K562 (cell line): ENCODE results near the gene UBE3B. TPM values are rescaled to one million over a fixed set of nuclear protein-coding genes. Genes with fewer than 3 reads are reported as not detected.
A peak's percentile ranks its signal among the peaks of the same experiment; 100 is the strongest.

Experiments used
- DPF2 ChIP-seq: fragments of 450-650 bp; IDR thresholded peaks from 2 replicates; pipeline ENCODE4 v1.6.1; 2016
- EHMT2 ChIP-seq: fragments of 450-650 bp; IDR thresholded peaks from 2 replicates; pipeline ENCODE4 v1.6.1; 2018; ENCODE audit warnings: antibody characterized with exemption
- ETV1 ChIP-seq: fragments of 450-650 bp; conservative IDR thresholded peaks from 2 replicates; pipeline ENCODE4 v1.6.1; 2016; ENCODE audit warnings: missing genetic modification characterization, control low read depth, low read depth, missing compliant biosample characterization
- FIP1L1 ChIP-seq: fragments of 200-400 bp; formaldehyde crosslinking; IDR thresholded peaks from 2 replicates; pipeline ENCODE4 v1.6.1; 2018; ENCODE audit warnings: mild to moderate bottlenecking, low read depth, low read length; ENCODE audit not compliant: poor library complexity, severe bottlenecking
- HDAC2 ChIP-seq: fragments of 450-650 bp; IDR thresholded peaks from 2 replicates; pipeline ENCODE4 v1.6.1; 2016; ENCODE audit warnings: mild to moderate bottlenecking
- JUN ChIP-seq, 2 experiments: sonication (generic) in 1 of 2; formaldehyde crosslinking in 1 of 2; IDR thresholded peaks; 2 replicates each; pipeline versions ENCODE4 v1.6.1 to v1.8.0; 2012 to 2022; ENCODE audit warnings: borderline replicate concordance in 2 of 2, mild to moderate bottlenecking in 2 of 2, improper control_type of control experiment in 1 of 2, low read depth in 1 of 2, low read length in 1 of 2, missing genetic modification reagents in 1 of 2
- MAFG ChIP-seq: fragments of 450-650 bp; conservative IDR thresholded peaks from 2 replicates; pipeline ENCODE4 v1.6.1; 2016; ENCODE audit warnings: missing genetic modification characterization, missing compliant biosample characterization
- NFATC3 ChIP-seq: fragments of 450-650 bp; IDR thresholded peaks from 2 replicates; pipeline ENCODE4 v1.6.1; 2017; ENCODE audit warnings: mild to moderate bottlenecking
- POLR2B ChIP-seq: fragments of 450-650 bp; IDR thresholded peaks from 2 replicates; pipeline ENCODE4 v1.6.1; 2018; ENCODE audit warnings: low read depth; ENCODE audit not compliant: partially characterized antibody
- PPARD ChIP-seq: fragments of 250-450 bp; sonication (Bioruptor Pico); IDR thresholded peaks from 2 replicates; pipeline ENCODE4 v1.8.0; 2022; ENCODE audit warnings: inconsistent platforms, mild to moderate bottlenecking, moderate library complexity
- RAD21 ChIP-seq, 2 experiments: fragments of 250-450 bp in 1 of 2; fragments of 450-650 bp in 1 of 2; sonication (Bioruptor Pico) in 1 of 2; formaldehyde crosslinking in 1 of 2; IDR thresholded peaks in 1 of 2; conservative IDR thresholded peaks in 1 of 2; 2 replicates each; pipeline versions ENCODE4 v1.4.0 to v1.8.0; 2020 to 2022; ENCODE audit warnings: mild to moderate bottlenecking in 2 of 2, moderate library complexity in 1 of 2
- RB1 ChIP-seq: fragments of 450-650 bp; IDR thresholded peaks from 2 replicates; pipeline ENCODE4 v1.6.1; 2017; ENCODE audit warnings: low read depth, mild to moderate bottlenecking
- SIN3B ChIP-seq: fragments of 450-650 bp; IDR thresholded peaks from 2 replicates; pipeline ENCODE4 v1.6.1; 2017; ENCODE audit warnings: low read depth, mild to moderate bottlenecking, moderate library complexity
- SMARCA4 ChIP-seq: fragments of 450-650 bp; IDR thresholded peaks from 2 replicates; pipeline ENCODE4 v1.6.1; 2016
- SRSF3 ChIP-seq: fragments of 200-400 bp; formaldehyde crosslinking; IDR thresholded peaks from 2 replicates; pipeline ENCODE4 v1.6.1; 2016; ENCODE audit warnings: mild to moderate bottlenecking, low read length, moderate library complexity; ENCODE audit not compliant: insufficient read depth
- TEAD4 ChIP-seq, 2 experiments: sonication (generic) in 1 of 2; formaldehyde crosslinking in 1 of 2; IDR thresholded peaks; 2 replicates each; pipeline versions ENCODE4 v1.6.1 to v1.8.0; 2012 to 2022; ENCODE audit warnings: borderline replicate concordance in 1 of 2, inconsistent platforms in 1 of 2, low read length in 1 of 2, mild to moderate bottlenecking in 1 of 2, missing genetic modification reagents in 1 of 2
- WHSC1 ChIP-seq: IDR thresholded peaks from one replicate; pipeline ENCODE4 v1.6.1; 2012; ENCODE audit warnings: low read length, control low read depth, inconsistent platforms
- XRCC4 ChIP-seq: IDR thresholded peaks from one replicate; pipeline ENCODE4 v1.6.1; 2011; ENCODE audit not compliant: insufficient read depth, insufficient read length; ENCODE audit errors: extremely low read depth
- ZNF23 ChIP-seq: fragments of 250-450 bp; sonication (Bioruptor Pico); IDR thresholded peaks from 2 replicates; pipeline ENCODE4 v1.4.0; 2020; ENCODE audit warnings: mild to moderate bottlenecking
- ZNF41 ChIP-seq: fragments of 250-450 bp; sonication (Bioruptor Pico); conservative IDR thresholded peaks from 2 replicates; pipeline ENCODE4 v1.4.0; 2020; ENCODE audit warnings: mild to moderate bottlenecking
- ZNF79 ChIP-seq: fragments of 250-450 bp; sonication (Bioruptor Pico); IDR thresholded peaks from 2 replicates; pipeline ENCODE4 v1.4.0; 2020; ENCODE audit warnings: low read depth, mild to moderate bottlenecking, moderate library complexity
- polyA plus RNA-seq, 8 experiments: library from polyadenylated mRNA; depleted of rRNA in 4 of 8; stranded (reverse) in 5 of 8; unstranded in 3 of 8; fragments of >200 nt; fragmentation: Nextera tagmentation in 2 of 8; fragmentation: Illumina TruSeq in 1 of 8; extraction: Ambion mirVana in 2 of 8; extraction: Trizol in 1 of 8; gene quantifications; 2 replicates each; pipeline versions ENCODE4 v1.2.1 to v1.2.3, GENCODE V29; 2011 to 2014; ENCODE audit warnings: inconsistent platforms in 1 of 8, missing spikeins in 1 of 8
- total RNA-seq, 7 experiments: library from RNA; depleted of rRNA in 6 of 7; stranded (reverse); fragments of >200 nt in 6 of 7; fragmentation: Illumina TruSeq in 2 of 7; extraction: Trizol in 2 of 7; gene quantifications; 2 replicates each; pipeline versions ENCODE4 v1.2.1 to v1.2.3, GENCODE V29; 2011 to 2021; ENCODE audit warnings: low replicate concordance in 1 of 7
- TF ChIP-seq, protein P1 (sequence below): fragments of 450-650 bp; conservative IDR thresholded peaks from 2 replicates; pipeline ENCODE4 v1.6.1; 2016; ENCODE audit warnings: missing genetic modification characterization, low read depth, mild to moderate bottlenecking, missing compliant biosample characterization, moderate library complexity

UBE3B gene
- total and polyA plus RNA-seq, 9 of the 15 experiments (the other 6 are each of a cell fraction or from before 2014, with no cell fraction given): 7.6 to 23.6 (median 15.5) TPM

DNA sequence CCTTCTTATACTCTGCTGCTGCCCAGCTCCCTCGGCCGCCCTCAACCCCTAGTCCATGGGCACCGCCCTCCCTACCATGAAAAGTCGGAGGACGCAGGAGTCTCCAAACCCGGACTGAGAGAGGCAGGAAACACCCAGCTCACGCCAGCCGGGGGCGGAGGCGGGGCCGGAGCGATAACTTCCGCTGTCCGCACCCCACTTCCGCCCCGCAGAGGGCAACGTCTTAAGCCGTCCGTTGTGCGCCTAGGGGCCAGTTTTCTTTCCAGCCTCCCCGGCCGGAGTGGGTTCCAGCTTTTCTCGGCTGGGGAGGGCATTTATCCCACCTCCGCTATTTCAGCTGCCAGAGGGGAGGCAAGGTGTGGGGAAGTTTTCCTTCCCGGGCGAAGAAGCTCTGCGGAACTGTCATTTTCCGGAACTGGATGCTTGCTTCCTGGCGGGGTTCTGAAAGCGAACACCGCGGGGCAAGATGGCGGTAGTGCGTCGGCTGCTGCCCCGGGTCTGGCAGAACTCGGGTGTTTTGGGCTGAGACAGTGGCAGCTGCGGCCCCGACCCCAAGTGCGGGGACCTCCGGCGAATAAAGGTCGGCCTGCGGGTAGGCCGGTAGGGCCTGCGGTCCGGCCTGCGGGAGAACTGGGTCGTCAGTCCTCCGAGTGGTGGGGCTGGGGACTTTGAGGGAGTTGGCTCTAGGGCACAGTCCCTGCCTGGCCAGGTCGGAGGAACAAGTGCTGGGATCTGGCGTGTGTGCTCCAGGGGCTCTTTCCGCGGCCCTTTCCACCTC, at the start of gene UBE3B, which contains the start of gene KCTD10 (continued):
- TF ChIP-seq NFATC3 (peak; percentile 84), ETV1 (tag) (peak; percentile 95), ZNF23 (CRISPR knock-in tag) (no peak), SRSF3 (no peak), XRCC4 (no peak), PPARD (CRISPR knock-in tag) (no peak), FIP1L1 (no peak), SMARCA4 (peak; percentile 28; the same call in 1 of the 2 replicates), EHMT2 (no peak), JUN (IDR thresholded peaks at IDR 0.05; ENCODE audit: borderline replicate concordance, low read depth, low read length) (no peak), JUN (CRISPR knock-in tag; IDR thresholded peaks at IDR 0.05; ENCODE audit: borderline replicate concordance) (no peak), SIN3B (peak; percentile 100), WHSC1 (no peak), RB1 (peak; percentile 47; the same call in 1 of the 2 replicates), MAFG (no peak), RAD21 (CRISPR knock-in tag; conservative IDR thresholded peaks at IDR 0.05 in 1 of 2, IDR thresholded peaks at IDR 0.05 in 1 of 2) (no peak), ZNF79 (CRISPR knock-in tag) (0 out of 2 replicates have a peak, but pooled peaks have one; percentile 22), TEAD4 (IDR thresholded peaks at IDR 0.05; ENCODE audit: low read length) (no peak), TEAD4 (CRISPR knock-in tag; IDR thresholded peaks at IDR 0.05; ENCODE audit: borderline replicate concordance) (no peak), POLR2B (peak; percentile 51), DPF2 (peak; percentile 16; the same call in 1 of the 2 replicates), ZNF41 (CRISPR knock-in tag) (no peak), HDAC2 (peak; percentile 82)
- TF ChIP-seq, protein P1, sequence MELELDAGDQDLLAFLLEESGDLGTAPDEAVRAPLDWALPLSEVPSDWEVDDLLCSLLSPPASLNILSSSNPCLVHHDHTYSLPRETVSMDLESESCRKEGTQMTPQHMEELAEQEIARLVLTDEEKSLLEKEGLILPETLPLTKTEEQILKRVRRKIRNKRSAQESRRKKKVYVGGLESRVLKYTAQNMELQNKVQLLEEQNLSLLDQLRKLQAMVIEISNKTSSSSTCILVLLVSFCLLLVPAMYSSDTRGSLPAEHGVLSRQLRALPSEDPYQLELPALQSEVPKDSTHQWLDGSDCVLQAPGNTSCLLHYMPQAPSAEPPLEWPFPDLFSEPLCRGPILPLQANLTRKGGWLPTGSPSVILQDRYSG (tag): peak; percentile 83; the same call in 1 of the 2 replicates
